ENCODE results near the gene GRN. TPM values are rescaled to one million over a fixed set of nuclear protein-coding genes. Genes with fewer than 3 reads are reported as not detected.

The GRN gene
- total and polyA plus RNA-seq, 9 of the 15 experiments (the other 6 are each of a cell fraction or from before 2014, with no cell fraction given), result 5.4 to 75.3 (median 20.7) TPM

DNA sequence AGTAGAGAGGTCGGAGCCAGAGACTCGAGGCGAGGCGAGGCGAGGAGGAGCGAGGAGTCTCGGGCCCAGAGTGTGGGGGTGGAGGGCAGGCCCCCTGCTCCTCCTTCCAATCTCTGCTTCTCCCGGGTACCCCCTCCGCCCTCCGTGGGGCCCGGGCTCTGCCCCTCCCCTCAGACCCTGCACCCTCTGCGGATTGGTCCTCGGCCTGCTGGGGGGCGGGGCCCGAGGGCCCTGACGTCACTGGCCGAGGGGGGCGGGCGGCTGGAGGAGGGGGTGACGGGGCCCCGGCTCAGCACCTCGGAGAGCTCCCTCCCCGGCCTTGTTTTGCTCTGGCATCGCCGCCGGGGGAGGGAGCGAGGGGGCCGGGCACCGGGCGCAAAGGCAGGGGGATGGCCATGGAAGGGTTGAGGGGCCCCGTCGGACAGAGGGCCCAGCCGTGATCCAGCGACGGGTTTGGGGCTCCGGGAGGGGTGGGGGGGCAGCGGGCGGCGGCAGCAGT, 36.7 kb upstream of the GRN start, which contains the start of gene RUNDC3A:
TSS of gene RUNDC3A (plus strand) at position 282 of the 499 bp plus-strand sequence. CDS start 232 bp downstream, outside the sequence.
- Histone ChIP-seq H3K27ac (ENCODE audit: extremely low read depth, low read depth, low read length) (no peak within 1 kb of the TSS), H3K36me3 (ENCODE audit: control insufficient read depth, insufficient read depth, low read length) (no peaks in the 10 kb centered on the region), H3K9me1 (ENCODE audit: control insufficient read depth, insufficient read depth, low read length) (no peaks in the 10 kb centered on the region), H3K4me3 (peak within 1 kb of the TSS; percentile 26), H4K20me1 (replicated peaks; ENCODE audit: control insufficient read depth, insufficient read depth, low read length) (no peaks in the 10 kb centered on the region; the same call in 1 of the 2 replicates), H3K79me2 (ENCODE audit: control insufficient read depth, insufficient read depth, low read length) (no peaks in the 10 kb centered on the region), H3K4me2 (ENCODE audit: insufficient read depth, low read length) (peak within 1 kb of the TSS; percentile 60), H3K4me1 (replicated peaks in 1 of 2; ENCODE audit: control insufficient read depth in 2 of 2, insufficient read depth in 2 of 2, low read length in 2 of 2) (peaks cover 0 to 26% of the 10 kb centered on the region in 2 experiments; a peak in 4 of 5 replicates), H2AFZ (ENCODE audit: low read depth, low read length) (no peak within 1 kb of the TSS), H3K9me3 (replicated peaks; ENCODE audit: control insufficient read depth, insufficient read depth, low read depth, low read length) (no peaks in the 10 kb centered on the region), H3K9ac (ENCODE audit: insufficient read depth in 1 of 2, low read depth in 2 of 2, low read length in 2 of 2) (peak within 1 kb of the TSS in 1 of 2 experiments; percentile 33; a peak in 1 of 4 replicates), H3K27me3 (ENCODE audit: control insufficient read depth in 2 of 2, insufficient read depth in 2 of 2, low read length in 2 of 2) (peaks cover 7 to 36% of the 10 kb centered on the region in 2 experiments; a peak in 4 of 5 replicates)
- ChIA-PET POLR2A (interaction anchor here (0.8 to 1.0 kb wide), 3 partner anchors 10 to 97 kb away, joined by 4 to 6 read pairs (median 4); no protein-coding TSS in a partner anchor), CTCF (ENCODE audit: low intra/inter-chr PET ratio) (no interaction called here)
- intact Hi-C loops (cut with micrococcal nuclease), result no loop called here
- no TSS peak for BruUV-seq (replicated peaks)
- in situ Hi-C loops (cut with MboI), result no loop called here
- WGBS (ENCODE audit: insufficient coverage, low coverage, missing lambda C conversion rate), result 7% methylated on average over 3 of the region's 39 CpGs
- FAIRE-seq (peak; percentile 81), DNase-seq (ENCODE audit: extremely low read depth in 1 of 4, low spot score in 3 of 4) (peak; percentile 84 to 100 (median 99)), ATAC-seq (peak; percentile 98)
- TF ChIP-seq E2F1 (CRISPR knock-in tag; IDR thresholded peaks at IDR 0.05) (no peak), CXXC5 (CRISPR knock-in tag; IDR thresholded peaks at IDR 0.05) (peak; percentile 36; the same call in 1 of the 2 replicates), CREM (IDR thresholded peaks at IDR 0.05; ENCODE audit: low read depth) (peak; percentile 94), ZNF639 (CRISPR knock-in tag; conservative IDR thresholded peaks at IDR 0.05 in 1 of 2, IDR thresholded peaks at IDR 0.05 in 1 of 2) (0 out of 4 replicates have a peak, but pooled peaks of 1 of the 2 experiments have one; percentile 36), HNRNPL (IDR thresholded peaks at IDR 0.05; ENCODE audit: low read depth, low read length) (peak; percentile 80; the same call in 1 of the 2 replicates), JUNB (CRISPR knock-in tag; conservative IDR thresholded peaks at IDR 0.05) (no peak), FOXA3 (CRISPR knock-in tag; conservative IDR thresholded peaks at IDR 0.05 in 1 of 2, IDR thresholded peaks at IDR 0.05 in 1 of 2) (0 out of 4 replicates have a peak, but pooled peaks of 1 of the 2 experiments have one; percentile 37), HNRNPLL (IDR thresholded peaks at IDR 0.05; ENCODE audit: low read depth, low read length, poor library complexity, severe bottlenecking) (no peak), SIN3A (IDR thresholded peaks at IDR 0.05; ENCODE audit: borderline replicate concordance in 2 of 2, control insufficient read depth in 1 of 2, low read depth in 2 of 2, low read length in 2 of 2) (peak in 1 of 2 experiments; percentile 81; a peak in 1 of 4 replicates), KAT7 (CRISPR knock-in tag; IDR thresholded peaks at IDR 0.05; ENCODE audit: borderline replicate concordance) (peak; percentile 72; the same call in 1 of the 2 replicates), TEAD4 (IDR thresholded peaks at IDR 0.05; ENCODE audit: low read length) (no peak), TEAD4 (CRISPR knock-in tag; IDR thresholded peaks at IDR 0.05; ENCODE audit: borderline replicate concordance) (no peak), NONO (IDR thresholded peaks at IDR 0.05; ENCODE audit: low read depth in 2 of 2, low read length in 1 of 2) (0 out of 4 replicates have a peak, but pooled peaks of 1 of the 2 experiments have one; percentile 16), EGR1 (conservative IDR thresholded peaks at IDR 0.05) (peak; percentile 84), CBFB (CRISPR knock-in tag; IDR thresholded peaks at IDR 0.05) (no peak)
- TF ChIP-seq, protein P1, sequence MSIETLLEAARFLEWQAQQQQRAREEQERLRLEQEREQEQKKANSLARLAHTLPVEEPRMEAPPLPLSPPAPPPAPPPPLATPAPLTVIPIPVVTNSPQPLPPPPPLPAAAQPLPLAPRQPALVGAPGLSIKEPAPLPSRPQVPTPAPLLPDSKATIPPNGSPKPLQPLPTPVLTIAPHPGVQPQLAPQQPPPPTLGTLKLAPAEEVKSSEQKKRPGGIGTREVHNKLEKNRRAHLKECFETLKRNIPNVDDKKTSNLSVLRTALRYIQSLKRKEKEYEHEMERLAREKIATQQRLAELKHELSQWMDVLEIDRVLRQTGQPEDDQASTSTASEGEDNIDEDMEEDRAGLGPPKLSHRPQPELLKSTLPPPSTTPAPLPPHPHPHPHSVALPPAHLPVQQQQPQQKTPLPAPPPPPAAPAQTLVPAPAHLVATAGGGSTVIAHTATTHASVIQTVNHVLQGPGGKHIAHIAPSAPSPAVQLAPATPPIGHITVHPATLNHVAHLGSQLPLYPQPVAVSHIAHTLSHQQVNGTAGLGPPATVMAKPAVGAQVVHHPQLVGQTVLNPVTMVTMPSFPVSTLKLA (conservative IDR thresholded peaks at IDR 0.05), result peak in 1 of 2 experiments; percentile 60; a peak in 2 of 4 replicates

All from K562 (cell line).